HEK293 (cell line): ENCODE measurements around the gene MTMR3.

Experiments used
- CTCF ChIA-PET: fragments of 350-600 bp; formaldehyde crosslinking; extraction: SDS; loops from one replicate; lab custom pipeline; 2021; ENCODE audit warnings: antibody characterized with exemption; lab: Yijun Ruan, JAX
- POLR2A ChIA-PET: fragments of 300-600 bp; formaldehyde crosslinking; extraction: SDS; loops from one replicate; lab custom pipeline; 2020; ENCODE audit warnings: antibody characterized with exemption, inconsistent platforms; lab: Yijun Ruan, JAX
- H3K27ac ChIP-seq: fragments of 200-500 bp; sonication (Bioruptor generic); 2 replicates; pipeline ENCODE4 v1.5.1; 2014; ENCODE audit warnings: low read depth, low read length, control low read depth, inconsistent platforms; ENCODE audit errors: extremely low read depth
- H3K36me3 ChIP-seq, 2 experiments: fragments of 200-500 bp in 1 of 2; sonication (Bioruptor generic) in 1 of 2; 1 replicate in 1 of 2; 2 replicates in 1 of 2; pipeline ENCODE4 v1.5.1; 2014 to 2017; ENCODE audit warnings: inconsistent platforms in 2 of 2, low read length in 2 of 2; ENCODE audit not compliant: control insufficient read depth in 2 of 2, insufficient read depth in 1 of 2
- H3K4me1 ChIP-seq: fragments of 200-500 bp; sonication (Bioruptor generic); 2 replicates; pipeline ENCODE4 v1.5.1; 2014; ENCODE audit warnings: mild to moderate bottlenecking, low read length, inconsistent platforms; ENCODE audit not compliant: control insufficient read depth, insufficient read depth
- H3K4me3 ChIP-seq: 2 replicates; pipeline ENCODE4 v1.5.1; 2011; ENCODE audit warnings: low read depth, mild to moderate bottlenecking, control low read depth, low read length, moderate library complexity
- H3K9me3 ChIP-seq: fragments of 200-500 bp; sonication (Bioruptor generic); 2 replicates; pipeline ENCODE4 v1.5.1; 2014; ENCODE audit warnings: low read depth, low read length, inconsistent platforms; ENCODE audit not compliant: control insufficient read depth, insufficient read depth
- GLIS2 ChIP-seq: fragments of 450-650 bp; formaldehyde crosslinking; IDR thresholded peaks from 2 replicates; pipeline ENCODE4 v1.5.1; 2016; ENCODE audit warnings: missing biosample characterization, missing genetic modification characterization
- INSM2 ChIP-seq: fragments of 450-650 bp; formaldehyde crosslinking; IDR thresholded peaks from 2 replicates; pipeline ENCODE4 v1.5.1; 2016; ENCODE audit warnings: missing biosample characterization, missing genetic modification characterization
- KLF8 ChIP-seq: fragments of 450-650 bp; formaldehyde crosslinking; IDR thresholded peaks from 2 replicates; pipeline ENCODE4 v1.5.1; 2016; ENCODE audit warnings: missing biosample characterization, missing genetic modification characterization
- KLF9 ChIP-seq: fragments of 450-650 bp; formaldehyde crosslinking; IDR thresholded peaks from 2 replicates; pipeline ENCODE4 v1.5.1; 2016; ENCODE audit warnings: missing biosample characterization, missing genetic modification characterization, low read depth
- RBAK ChIP-seq: fragments of 450-650 bp; formaldehyde crosslinking; IDR thresholded peaks from 2 replicates; pipeline ENCODE4 v1.5.1; 2016; ENCODE audit warnings: missing biosample characterization, missing genetic modification characterization
- YY2 ChIP-seq: fragments of 450-650 bp; formaldehyde crosslinking; IDR thresholded peaks from 2 replicates; pipeline ENCODE4 v1.5.1; 2016; ENCODE audit warnings: missing biosample characterization, missing genetic modification characterization
- ZFHX2 ChIP-seq: fragments of 450-650 bp; formaldehyde crosslinking; conservative IDR thresholded peaks from 2 replicates; pipeline ENCODE4 v1.5.1; 2016; ENCODE audit warnings: missing biosample characterization, missing genetic modification characterization
- ZNF133 ChIP-seq: fragments of 450-650 bp; formaldehyde crosslinking; IDR thresholded peaks from 2 replicates; pipeline ENCODE4 v1.5.1; 2016; ENCODE audit warnings: missing biosample characterization, missing genetic modification characterization
- ZNF18 ChIP-seq: fragments of 450-650 bp; formaldehyde crosslinking; IDR thresholded peaks from 2 replicates; pipeline ENCODE4 v1.5.1; 2016; ENCODE audit warnings: missing biosample characterization, missing genetic modification characterization
- ZNF202 ChIP-seq: fragments of 450-650 bp; formaldehyde crosslinking; IDR thresholded peaks from 2 replicates; pipeline ENCODE4 v1.5.1; 2016; ENCODE audit warnings: missing biosample characterization, missing genetic modification characterization, borderline replicate concordance
- ZNF221 ChIP-seq: fragments of 450-650 bp; formaldehyde crosslinking; IDR thresholded peaks from 2 replicates; pipeline ENCODE4 v1.5.1; 2017; ENCODE audit warnings: missing biosample characterization, missing genetic modification characterization, borderline replicate concordance
- ZNF280C ChIP-seq: fragments of 450-650 bp; formaldehyde crosslinking; IDR thresholded peaks from 2 replicates; pipeline ENCODE4 v1.5.1; 2016; ENCODE audit warnings: missing biosample characterization, missing genetic modification characterization
- ZNF292 ChIP-seq: fragments of 450-650 bp; formaldehyde crosslinking; IDR thresholded peaks from 2 replicates; pipeline ENCODE4 v1.5.1; 2016; ENCODE audit warnings: low read depth, missing biosample characterization, missing genetic modification characterization, borderline replicate concordance
- ZNF324 ChIP-seq: fragments of 450-650 bp; formaldehyde crosslinking; IDR thresholded peaks from 2 replicates; pipeline ENCODE4 v1.5.1; 2016; ENCODE audit warnings: missing biosample characterization, missing genetic modification characterization
- ZNF354C ChIP-seq: fragments of 450-650 bp; formaldehyde crosslinking; IDR thresholded peaks from 2 replicates; pipeline ENCODE4 v1.5.1; 2016; ENCODE audit warnings: missing biosample characterization, missing genetic modification characterization, low read depth, borderline replicate concordance
- ZNF366 ChIP-seq: fragments of 450-650 bp; formaldehyde crosslinking; conservative IDR thresholded peaks from 2 replicates; pipeline ENCODE4 v1.5.1; 2016; ENCODE audit warnings: missing biosample characterization, missing genetic modification characterization
- ZNF423 ChIP-seq: fragments of 450-650 bp; formaldehyde crosslinking; IDR thresholded peaks from 2 replicates; pipeline ENCODE4 v1.5.1; 2016; ENCODE audit warnings: missing biosample characterization, missing genetic modification characterization
- ZNF488 ChIP-seq: fragments of 450-650 bp; formaldehyde crosslinking; IDR thresholded peaks from 2 replicates; pipeline ENCODE4 v1.5.1; 2016; ENCODE audit warnings: missing biosample characterization, missing genetic modification characterization
- ZNF513 ChIP-seq: fragments of 450-650 bp; IDR thresholded peaks from 2 replicates; pipeline ENCODE4 v1.5.1; 2018; ENCODE audit warnings: missing biosample characterization, missing genetic modification characterization
- ZNF514 ChIP-seq: fragments of 450-650 bp; formaldehyde crosslinking; IDR thresholded peaks from 2 replicates; pipeline ENCODE4 v1.5.1; 2016; ENCODE audit warnings: missing biosample characterization, missing genetic modification characterization
- ZNF530 ChIP-seq: fragments of 450-650 bp; formaldehyde crosslinking; IDR thresholded peaks from 2 replicates; pipeline ENCODE4 v1.5.1; 2016; ENCODE audit warnings: low read depth, missing biosample characterization, missing genetic modification characterization
- ZNF571 ChIP-seq: fragments of 450-650 bp; formaldehyde crosslinking; IDR thresholded peaks from 2 replicates; pipeline ENCODE4 v1.5.0; 2017; ENCODE audit warnings: missing biosample characterization, missing genetic modification characterization
- ZNF621 ChIP-seq: fragments of 450-650 bp; formaldehyde crosslinking; IDR thresholded peaks from 2 replicates; pipeline ENCODE4 v1.5.1; 2017; ENCODE audit warnings: missing biosample characterization, missing genetic modification characterization
- ZNF626 ChIP-seq: fragments of 450-650 bp; sonication (Bioruptor Pico); formaldehyde crosslinking; IDR thresholded peaks from 2 replicates; pipeline ENCODE4 v1.5.1; 2018; ENCODE audit warnings: missing biosample characterization, missing genetic modification characterization, inconsistent platforms
- ZNF677 ChIP-seq: fragments of 450-650 bp; IDR thresholded peaks from 2 replicates; pipeline ENCODE4 v1.5.0; 2018; ENCODE audit warnings: missing biosample characterization, mild to moderate bottlenecking, missing genetic modification characterization, moderate library complexity
- ZNF776 ChIP-seq: fragments of 450-650 bp; formaldehyde crosslinking; IDR thresholded peaks from 2 replicates; pipeline ENCODE4 v1.5.0; 2017; ENCODE audit warnings: missing biosample characterization, missing genetic modification characterization, borderline replicate concordance

The MTMR3 gene

GRCh38 chr22:29867260-29867659 lies 15.7 kb upstream of the MTMR3 start:
- H3K4me1 ChIP-seq = peaks cover 6% of the 10 kb centered on the region; the same call in 1 of the 2 replicates
- no peaks in the 10 kb centered on the region for H3K36me3 ChIP-seq
- CTCF ChIA-PET = interaction anchor here (0.5 kb wide), 1 partner anchor 15 kb away, joined by 3 read pairs; no protein-coding TSS in a partner anchor
- H3K9me3 ChIP-seq = no peaks in the 10 kb centered on the region
- H3K27ac ChIP-seq = no peak overlapping the region
- no peak overlapping the region for H3K4me3 ChIP-seq
- POLR2A ChIA-PET = no interaction called here
- no peak for TF ChIP-seq ZNF280C (tag by site-specific recombination)
- TF ChIP-seq ZNF677 = no peak

- no peak overlapping the region for H3K27ac ChIP-seq
- H3K4me3 ChIP-seq = no peak overlapping the region
- H3K9me3 ChIP-seq = no peaks in the 10 kb centered on the region
- no peaks in the 10 kb centered on the region for H3K36me3 ChIP-seq
- TF ChIP-seq ZNF366 (tag by site-specific recombination) = no peak
- TF ChIP-seq ZNF221 = no peak
- TF ChIP-seq ZNF324 (tag by site-specific recombination) = no peak
- no peak for TF ChIP-seq ZNF530 (tag by site-specific recombination)
- TF ChIP-seq ZNF292 (tag by site-specific recombination) = no peak
- TF ChIP-seq ZNF571 = no peak
- TF ChIP-seq KLF9 (tag by site-specific recombination) = no peak
- no peak for TF ChIP-seq ZNF423 (tag by site-specific recombination)
- no peak for TF ChIP-seq ZNF513 (tag by site-specific recombination)
- H3K4me1 ChIP-seq = peaks cover 7% of the 10 kb centered on the region; the same call in 1 of the 2 replicates
- ChIA-PET CTCF (interaction anchor here (1.0 kb wide), 1 partner anchor 92 kb away, joined by 3 read pairs; no protein-coding TSS in a partner anchor), POLR2A (no interaction called here)
These were observed 15.1 kb upstream of the MTMR3 start for GRCh38 chr22:29867851-29868250.

- H3K4me3 ChIP-seq = no peak overlapping the region
- H3K27ac ChIP-seq = no peak overlapping the region
- H3K36me3 ChIP-seq = no peaks in the 10 kb centered on the region
- peaks cover 15% of the 10 kb centered on the region for H3K4me1 ChIP-seq
- ChIA-PET POLR2A (interaction anchor here (0.6 to 0.7 kb wide), 2 partner anchors 75 to 247 kb away, joined by 4 to 6 read pairs; no protein-coding TSS in a partner anchor), CTCF (no interaction called here)
- H3K9me3 ChIP-seq = no peaks in the 10 kb centered on the region
- TF ChIP-seq ZNF776 (tag by site-specific recombination) (no peak), ZNF354C (no peak), ZNF18 (no peak), ZNF621 (tag by site-specific recombination) (no peak), ZNF202 (tag by site-specific recombination) (no peak), ZFHX2 (tag by site-specific recombination) (no peak), ZNF514 (tag by site-specific recombination) (no peak), KLF8 (tag by site-specific recombination) (no peak), INSM2 (no peak), GLIS2 (tag by site-specific recombination) (no peak), ZNF488 (tag by site-specific recombination) (no peak), ZNF133 (no peak), RBAK (tag by site-specific recombination) (no peak), YY2 (tag by site-specific recombination) (no peak), ZNF626 (tag by site-specific recombination) (no peak)
These were observed 12.4 kb upstream of the MTMR3 start for GRCh38 chr22:29870574-29870973.
